Mesendoderm (in vitro differentiated cells): Measurements from ENCODE around the gene CENPVL2. TPM values are rescaled to one million over a fixed set of nuclear protein-coding genes. Genes with fewer than 3 reads are reported as not detected.
"Not testable (repeated sequence)": the region's sequence is repeated elsewhere in the genome, so short reads cannot be mapped to it uniquely, and the experiment has no call there.

Experiments
- DNase-seq: peaks from one replicate; pipeline ENCODE4 v3.0.0; 2013
- H2AK5ac ChIP-seq: 2 replicates; pipeline ENCODE4 v1.6.1; 2013; ENCODE audit warnings: low read length, inconsistent platforms
- H2BK120ac ChIP-seq: 2 replicates; pipeline ENCODE4 v1.6.1; 2013; ENCODE audit warnings: low read depth, mild to moderate bottlenecking, low read length, moderate library complexity, mixed read lengths
- H2BK15ac ChIP-seq: replicated peaks from 2 replicates; pipeline ENCODE4 v1.6.1; 2013; ENCODE audit warnings: low read depth, mild to moderate bottlenecking, moderate library complexity
- H2BK5ac ChIP-seq: 2 replicates; pipeline ENCODE4 v1.6.1; 2013; ENCODE audit warnings: low read length, inconsistent platforms
- H3K18ac ChIP-seq: 2 replicates; pipeline ENCODE4 v1.6.1; 2013; ENCODE audit warnings: mild to moderate bottlenecking, low read length, mixed read lengths
- H3K23ac ChIP-seq: one replicate; pipeline ENCODE4 v1.6.1; 2013; ENCODE audit warnings: low read length
- H3K27ac ChIP-seq: 2 replicates; pipeline ENCODE4 v1.5.1; 2013; ENCODE audit warnings: low read depth, mild to moderate bottlenecking, inconsistent platforms, low read length, moderate library complexity
- H3K27me3 ChIP-seq: 2 replicates; pipeline ENCODE4 v1.6.1; 2013; ENCODE audit warnings: low read length, control low read depth, mild to moderate bottlenecking, inconsistent platforms; ENCODE audit not compliant: insufficient read depth, poor library complexity
- H3K36me3 ChIP-seq: 2 replicates; pipeline ENCODE4 v1.6.1; 2013; ENCODE audit warnings: low read length, inconsistent platforms; ENCODE audit not compliant: control insufficient read depth, insufficient read depth
- H3K4ac ChIP-seq: one replicate; pipeline ENCODE4 v1.6.1; 2013; ENCODE audit warnings: low read depth, mild to moderate bottlenecking, low read length, moderate library complexity
- H3K4me1 ChIP-seq: 2 replicates; pipeline ENCODE4 v1.6.1; 2013; ENCODE audit warnings: low read depth, low read length, inconsistent platforms; ENCODE audit not compliant: control insufficient read depth
- H3K4me2 ChIP-seq: 2 replicates; pipeline ENCODE4 v1.6.1; 2013; ENCODE audit warnings: low read length
- H3K4me3 ChIP-seq: 2 replicates; pipeline ENCODE4 v1.5.1; 2013; ENCODE audit warnings: mild to moderate bottlenecking, low read length
- H3K56ac ChIP-seq: one replicate; pipeline ENCODE4 v1.6.1; 2013; ENCODE audit warnings: low read length
- H3K79me1 ChIP-seq: 2 replicates; pipeline ENCODE4 v1.6.1; 2013; ENCODE audit warnings: low read length, inconsistent platforms
- H3K79me2 ChIP-seq: 2 replicates; pipeline ENCODE4 v1.6.1; 2013; ENCODE audit warnings: mild to moderate bottlenecking, low read length; ENCODE audit not compliant: control insufficient read depth, insufficient read depth
- H3K9ac ChIP-seq: 2 replicates; pipeline ENCODE4 v1.6.1; 2013; ENCODE audit warnings: low read length, inconsistent platforms
- H4K5ac ChIP-seq: one replicate; pipeline ENCODE4 v1.6.1; 2013; ENCODE audit warnings: low read length
- H4K8ac ChIP-seq: one replicate; pipeline ENCODE4 v1.6.1; 2013; ENCODE audit warnings: low read depth, mild to moderate bottlenecking, control low read depth, low read length, moderate library complexity
- WGBS: extraction: QIAGEN DNeasy Blood & Tissue Kit; methylation state at CpG from one replicate; pipeline ENCODE4 v1.1.7; 2013; ENCODE audit warnings: low lambda C conversion rate, missing lambda C conversion rate; ENCODE audit not compliant: insufficient coverage; ENCODE audit errors: extremely low coverage; 5-methylcytosine and 5-hydroxymethylcytosine counted together
- polyA plus RNA-seq, 2 experiments: library from polyadenylated mRNA; stranded (reverse); fragments of 200-250 nt; gene quantifications; one replicate each; pipeline ENCODE4 v1.2.3, GENCODE V29; 2013

The CENPVL2 gene
- polyA plus RNA-seq (2013, experiment 1 of 2): 1.0 TPM
- polyA plus RNA-seq (2013, experiment 2 of 2): 0.99 TPM

DNA sequence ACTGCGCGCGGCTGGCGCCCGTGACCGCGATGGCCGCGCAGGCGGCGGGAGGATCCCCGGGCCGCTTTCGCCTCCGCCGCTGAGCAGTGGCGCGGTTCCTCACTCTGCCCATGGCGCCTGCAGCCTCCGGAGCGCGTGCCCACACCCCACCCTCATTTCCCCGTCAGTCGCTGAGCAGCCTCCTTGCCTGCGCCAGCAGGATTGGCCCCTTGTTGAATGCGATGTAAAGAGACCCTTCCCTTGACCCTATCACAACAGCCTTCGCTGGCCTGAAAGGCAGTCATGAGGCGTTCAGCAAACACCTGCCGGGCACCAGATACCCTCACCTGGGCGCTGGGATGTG, at the start of gene CENPVL2:
TSS of gene CENPVL2 (minus strand) at position 112 of the 343 bp plus-strand sequence. CDS start at position 112, 0 bp downstream.
- not testable (repeated sequence) for H2BK15ac ChIP-seq, H3K18ac ChIP-seq, H3K27me3 ChIP-seq, H3K36me3 ChIP-seq, H3K23ac ChIP-seq, H2BK5ac ChIP-seq, H3K4ac ChIP-seq, H2BK120ac ChIP-seq, H2AK5ac ChIP-seq, H3K79me2 ChIP-seq, H3K9ac ChIP-seq, H4K8ac ChIP-seq, H3K27ac ChIP-seq, H3K56ac ChIP-seq, H3K4me1 ChIP-seq, H3K4me3 ChIP-seq, H4K5ac ChIP-seq, H3K4me2 ChIP-seq, DNase-seq, H3K79me1 ChIP-seq
- no CpG with 5 or more reads among the region's 30 CpGs for WGBS

DNA sequence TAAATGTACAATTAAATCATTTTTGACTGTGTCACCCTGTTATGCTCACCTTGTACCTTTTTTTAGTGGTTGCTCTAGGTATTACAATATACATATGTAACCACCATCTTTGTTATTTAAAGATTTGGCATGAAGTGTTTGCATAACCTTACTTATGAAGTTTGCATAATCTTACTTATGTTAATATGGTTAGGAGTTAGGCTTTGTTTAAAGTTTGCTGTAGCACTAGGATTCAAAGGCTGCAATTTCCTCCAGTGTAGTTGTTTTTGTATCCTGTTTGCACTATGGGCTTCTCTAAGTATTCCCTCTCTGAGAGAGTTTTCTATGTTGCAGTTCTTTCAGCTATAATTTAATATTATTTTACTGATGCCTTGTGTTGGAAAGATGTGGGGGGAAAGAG, 45.6 kb upstream of the CENPVL2 start:
- H2BK15ac ChIP-seq: no peak overlapping the region
- no peak overlapping the region for H4K8ac ChIP-seq
- no peak overlapping the region for H3K18ac ChIP-seq
- H3K4me3 ChIP-seq: no peak overlapping the region
- no peaks in the 10 kb centered on the region for H3K36me3 ChIP-seq
- H2BK5ac ChIP-seq: no peak overlapping the region
- H3K27me3 ChIP-seq: no peaks in the 10 kb centered on the region
- H3K56ac ChIP-seq: no peak overlapping the region
- no peak overlapping the region for H3K9ac ChIP-seq
- H4K5ac ChIP-seq: no peak overlapping the region
- H3K23ac ChIP-seq: no peak overlapping the region
- H3K79me1 ChIP-seq: no peaks in the 10 kb centered on the region
- no peak overlapping the region for H2AK5ac ChIP-seq
- no peak overlapping the region for H2BK120ac ChIP-seq
- no peak for DNase-seq
- H3K4ac ChIP-seq: no peak overlapping the region
- no peaks in the 10 kb centered on the region for H3K4me1 ChIP-seq
- H3K4me2 ChIP-seq: no peak overlapping the region
- no peak overlapping the region for H3K27ac ChIP-seq
- H3K79me2 ChIP-seq: no peaks in the 10 kb centered on the region

DNA sequence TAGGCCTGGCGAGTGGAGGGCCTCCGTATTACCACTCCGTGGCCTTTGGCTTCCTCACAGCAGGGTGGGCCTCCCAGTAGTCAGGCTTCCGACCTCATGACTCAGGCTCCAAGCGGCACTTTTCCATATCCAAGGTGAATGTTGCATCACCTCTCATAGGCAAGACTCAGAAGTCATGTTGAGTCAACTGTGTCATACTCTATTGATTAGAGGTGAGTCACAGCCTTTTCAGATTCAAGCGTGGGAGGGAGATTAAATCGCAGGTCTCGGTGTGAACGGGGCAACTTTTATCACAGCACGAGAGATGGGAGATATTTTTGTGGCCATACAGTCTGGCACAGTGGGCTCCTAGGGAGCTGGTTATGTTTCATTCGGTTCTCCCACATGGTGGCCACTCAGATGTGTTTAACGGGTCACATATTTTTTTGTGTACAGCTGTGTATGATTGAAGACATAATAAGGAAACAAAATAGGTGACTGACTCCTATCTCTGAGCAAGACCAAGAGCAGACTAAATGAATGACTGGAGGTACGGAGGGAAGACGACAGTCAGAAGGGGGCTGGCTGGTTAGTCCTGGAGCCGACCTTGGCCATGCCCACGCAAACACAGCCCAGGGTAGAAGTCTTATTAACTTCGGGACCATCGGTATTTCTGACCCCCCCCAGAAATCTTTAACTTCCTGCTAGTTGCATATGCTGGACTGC, 30.5 kb upstream of the CENPVL2 start:
- not testable (repeated sequence) for H3K18ac ChIP-seq, H3K27me3 ChIP-seq, H2BK5ac ChIP-seq, H3K9ac ChIP-seq, H4K8ac ChIP-seq, H3K79me2 ChIP-seq, H2BK15ac ChIP-seq, H3K79me1 ChIP-seq, H3K23ac ChIP-seq, H3K27ac ChIP-seq, H3K4me3 ChIP-seq, H3K4me2 ChIP-seq, H2BK120ac ChIP-seq, H2AK5ac ChIP-seq, H4K5ac ChIP-seq, H3K4ac ChIP-seq, DNase-seq, H3K36me3 ChIP-seq, H3K4me1 ChIP-seq, H3K56ac ChIP-seq
- no CpG with 5 or more reads among the region's 18 CpGs for WGBS

DNA sequence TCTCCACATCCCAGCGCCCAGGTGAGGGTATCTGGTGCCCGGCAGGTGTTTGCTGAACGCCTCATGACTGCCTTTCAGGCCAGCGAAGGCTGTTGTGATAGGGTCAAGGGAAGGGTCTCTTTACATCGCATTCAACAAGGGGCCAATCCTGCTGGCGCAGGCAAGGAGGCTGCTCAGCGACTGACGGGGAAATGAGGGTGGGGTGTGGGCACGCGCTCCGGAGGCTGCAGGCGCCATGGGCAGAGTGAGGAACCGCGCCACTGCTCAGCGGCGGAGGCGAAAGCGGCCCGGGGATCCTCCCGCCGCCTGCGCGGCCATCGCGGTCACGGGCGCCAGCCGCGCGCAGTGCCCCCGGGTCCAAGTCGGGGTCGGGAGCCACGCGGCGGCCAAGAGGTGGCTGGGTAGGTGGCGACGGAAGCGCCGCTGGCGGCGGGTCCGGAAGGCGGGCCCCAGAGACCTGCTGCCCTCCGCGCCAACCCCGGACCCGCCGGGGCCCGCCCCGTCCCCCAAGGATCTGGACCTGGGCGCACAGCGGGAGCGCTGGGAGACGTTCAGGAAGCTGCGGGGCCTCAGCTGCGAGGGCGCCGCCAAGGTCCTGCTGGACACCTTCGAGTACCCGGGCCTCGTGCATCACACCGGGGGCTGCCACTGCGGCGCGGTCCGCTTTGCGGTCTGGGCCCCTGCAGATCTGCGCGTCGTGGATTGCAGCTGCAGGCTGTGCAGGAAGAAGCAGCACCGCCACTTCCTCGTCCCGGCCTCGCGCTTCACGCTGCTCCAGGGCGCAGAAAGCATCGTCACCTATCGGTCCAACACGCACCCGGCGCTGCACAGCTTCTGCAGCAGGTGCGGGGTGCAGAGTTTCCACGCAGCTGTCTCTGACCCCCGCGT, 27.9 kb upstream of the CENPVL2 start, which contains the start of gene CENPVL1:
TSS of gene CENPVL1 (plus strand) at position 236 of the 888 bp plus-strand sequence. CDS start at position 236, 0 bp downstream.
- H2BK120ac ChIP-seq, H3K36me3 ChIP-seq, H4K8ac ChIP-seq, H3K9ac ChIP-seq, H3K4me1 ChIP-seq, H3K56ac ChIP-seq, H3K4me2 ChIP-seq, DNase-seq, H3K4me3 ChIP-seq, H3K4ac ChIP-seq, H3K27me3 ChIP-seq, H3K18ac ChIP-seq, H2BK15ac ChIP-seq, H3K27ac ChIP-seq, H2AK5ac ChIP-seq, H4K5ac ChIP-seq, H3K79me1 ChIP-seq, H3K23ac ChIP-seq, H2BK5ac ChIP-seq, H3K79me2 ChIP-seq: not testable (repeated sequence)
- WGBS: no CpG with 5 or more reads among the region's 87 CpGs

DNA sequence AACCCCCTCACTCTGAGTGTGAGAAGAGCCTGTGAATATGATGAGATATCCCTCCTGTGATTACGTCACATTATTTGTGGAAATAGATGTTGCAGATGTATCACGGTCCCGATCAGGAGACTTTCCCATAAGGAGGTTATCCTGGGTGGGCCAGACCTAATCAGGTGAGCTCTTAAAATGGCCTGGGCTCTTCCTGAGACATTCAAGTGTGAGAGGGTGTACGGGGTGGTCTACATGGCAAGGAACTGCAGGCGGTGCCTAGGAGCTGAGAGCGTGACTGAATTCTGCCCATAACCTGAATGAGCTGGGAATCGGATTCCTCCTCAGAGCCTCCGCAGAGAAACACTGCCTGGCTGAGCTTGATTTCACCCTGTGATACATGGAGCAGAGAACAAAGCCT, 14.8 kb upstream of the CENPVL2 start:
- no peaks in the 10 kb centered on the region for H3K79me2 ChIP-seq

More for the DNA sequence above, 14.8 kb upstream of the CENPVL2 start:
- H2BK120ac ChIP-seq: no peak overlapping the region
- H3K56ac ChIP-seq: no peak overlapping the region
- no peak overlapping the region for H4K5ac ChIP-seq
- no peaks in the 10 kb centered on the region for H3K27me3 ChIP-seq
- DNase-seq: no peak
- no peak overlapping the region for H3K18ac ChIP-seq
- no peak overlapping the region for H3K4me2 ChIP-seq
- H3K9ac ChIP-seq: no peak overlapping the region
- no peak overlapping the region for H4K8ac ChIP-seq
- no peak overlapping the region for H3K4ac ChIP-seq
- no peaks in the 10 kb centered on the region for H3K79me1 ChIP-seq
- H2AK5ac ChIP-seq: no peak overlapping the region
- H3K27ac ChIP-seq: no peak overlapping the region
- H3K36me3 ChIP-seq: no peaks in the 10 kb centered on the region
- no peaks in the 10 kb centered on the region for H3K4me1 ChIP-seq
- H2BK5ac ChIP-seq: no peak overlapping the region
- H3K4me3 ChIP-seq: no peak overlapping the region
- H3K23ac ChIP-seq: no peak overlapping the region
- WGBS: no CpG with 5 or more reads among the region's 8 CpGs
- no peak overlapping the region for H2BK15ac ChIP-seq
